Measurements from ENCODE around the gene EML1. TPM values are rescaled to one million over a fixed set of nuclear protein-coding genes. Genes with fewer than 3 reads are reported as not detected.

EML1 gene
- total RNA-seq, 1 experiment from 2014 or later, result 2.5 TPM

DNA sequence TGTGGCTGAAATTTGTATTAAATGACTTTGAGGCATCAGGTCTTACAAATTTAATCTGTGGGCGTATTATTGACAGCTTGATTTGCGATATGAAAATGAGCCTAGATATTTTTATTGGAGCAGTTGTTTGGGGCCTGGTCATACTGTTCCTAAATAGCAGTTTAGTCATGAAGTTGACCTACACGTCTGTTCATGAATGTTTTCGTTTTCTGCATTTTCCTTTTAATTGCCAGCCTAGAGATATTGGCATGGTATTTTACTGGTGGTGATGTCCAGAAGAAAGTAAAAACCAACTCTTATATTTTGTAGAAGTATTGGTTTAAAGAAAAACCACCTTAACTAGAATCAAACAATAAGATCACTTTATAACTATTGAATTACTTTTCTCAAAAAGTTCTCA lies 1.8 kb downstream of the EML1 start:
- no peaks in the 10 kb centered on the region for H3K36me3 Mint-ChIP-seq (ENCODE audit: insufficient read depth, unreplicated experiment)
- intact Hi-C loops (cut with micrococcal nuclease; ENCODE audit: unreplicated experiment), result no loop called here
- no peak overlapping the region for H3K27ac Mint-ChIP-seq (ENCODE audit: unreplicated experiment)
- CTCF ChIA-PET, result no interaction called here
- no peaks in the 10 kb centered on the region for H3K27me3 Mint-ChIP-seq (ENCODE audit: unreplicated experiment)
- no peak overlapping the region for H3K4me3 Mint-ChIP-seq (ENCODE audit: low read depth, unreplicated experiment)
- TF ChIP-seq CTCF (IDR thresholded peaks at IDR 0.05; ENCODE audit: unreplicated experiment), result no peak
- DNase-seq, result no peak
- peaks cover 11% of the 10 kb centered on the region for H3K4me1 Mint-ChIP-seq (ENCODE audit: low read depth, unreplicated experiment)
- no peaks in the 10 kb centered on the region for H3K9me3 Mint-ChIP-seq (ENCODE audit: low read depth, unreplicated experiment)
- no TSS peak for BruUV-seq (replicated peaks)

DNA sequence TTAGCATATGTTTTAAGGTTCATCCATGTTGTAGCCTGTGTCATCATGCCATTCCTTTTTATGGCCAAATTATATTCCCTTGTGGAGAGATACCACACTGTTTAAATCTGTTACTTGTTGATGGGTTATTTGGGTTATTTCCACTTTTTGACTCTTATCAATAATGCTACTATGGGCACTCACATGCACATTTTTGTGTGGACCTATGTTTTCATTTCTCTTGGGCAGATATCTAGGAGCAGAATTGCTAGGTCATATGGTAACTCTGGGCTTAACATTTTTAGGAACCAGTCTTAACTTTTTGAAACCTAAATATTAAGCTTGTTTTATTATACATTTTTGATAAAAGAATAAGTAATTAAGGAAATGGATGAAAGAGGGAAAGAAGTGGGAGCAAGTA lies 4.0 kb downstream of the EML1 start:
- TF ChIP-seq CTCF (IDR thresholded peaks at IDR 0.05; ENCODE audit: unreplicated experiment), result no peak
- H3K4me1 Mint-ChIP-seq (ENCODE audit: low read depth, unreplicated experiment), result no peaks in the 10 kb centered on the region
- H3K27me3 Mint-ChIP-seq (ENCODE audit: unreplicated experiment), result peaks cover 14% of the 10 kb centered on the region
- H3K36me3 Mint-ChIP-seq (ENCODE audit: insufficient read depth, unreplicated experiment), result no peaks in the 10 kb centered on the region
- CTCF ChIA-PET, result no interaction called here
- no TSS peak for BruUV-seq (replicated peaks)
- DNase-seq, result no peak
- no peaks in the 10 kb centered on the region for H3K9me3 Mint-ChIP-seq (ENCODE audit: low read depth, unreplicated experiment)
- H3K27ac Mint-ChIP-seq (ENCODE audit: unreplicated experiment), result no peak overlapping the region
- intact Hi-C loops (cut with micrococcal nuclease; ENCODE audit: unreplicated experiment), result no loop called here
- no peak overlapping the region for H3K4me3 Mint-ChIP-seq (ENCODE audit: low read depth, unreplicated experiment)

GRCh38 chr14:99800781-99801180 lies 7.6 kb downstream of the EML1 start:
- intact Hi-C loops (cut with micrococcal nuclease; ENCODE audit: unreplicated experiment), result no loop called here
- peaks cover 31% of the 10 kb centered on the region for H3K27me3 Mint-ChIP-seq (ENCODE audit: unreplicated experiment)
- no peaks in the 10 kb centered on the region for H3K9me3 Mint-ChIP-seq (ENCODE audit: low read depth, unreplicated experiment)
- no peak overlapping the region for H3K27ac Mint-ChIP-seq (ENCODE audit: unreplicated experiment)
- no peak for DNase-seq
- BruUV-seq (replicated peaks), result no TSS peak
- no peaks in the 10 kb centered on the region for H3K36me3 Mint-ChIP-seq (ENCODE audit: insufficient read depth, unreplicated experiment)
- CTCF ChIA-PET, result no interaction called here
- H3K4me1 Mint-ChIP-seq (ENCODE audit: low read depth, unreplicated experiment), result no peaks in the 10 kb centered on the region
- TF ChIP-seq CTCF (IDR thresholded peaks at IDR 0.05; ENCODE audit: unreplicated experiment), result no peak
- no peak overlapping the region for H3K4me3 Mint-ChIP-seq (ENCODE audit: low read depth, unreplicated experiment)

- Mint-ChIP-seq H3K4me1 (ENCODE audit: low read depth, unreplicated experiment) (no peaks in the 10 kb centered on the region), H3K4me3 (ENCODE audit: low read depth, unreplicated experiment) (no peak overlapping the region), H3K27ac (ENCODE audit: unreplicated experiment) (no peak overlapping the region), H3K9me3 (ENCODE audit: low read depth, unreplicated experiment) (no peaks in the 10 kb centered on the region), H3K27me3 (ENCODE audit: unreplicated experiment) (peaks cover 39% of the 10 kb centered on the region), H3K36me3 (ENCODE audit: insufficient read depth, unreplicated experiment) (no peaks in the 10 kb centered on the region)
- no peak for TF ChIP-seq CTCF (IDR thresholded peaks at IDR 0.05; ENCODE audit: unreplicated experiment)
- CTCF ChIA-PET, result no interaction called here
- no TSS peak for BruUV-seq (replicated peaks)
- DNase-seq, result no peak
- intact Hi-C loops (cut with micrococcal nuclease; ENCODE audit: unreplicated experiment), result no loop called here
Observed at GRCh38 chr14:99802301-99803105, 9.3 kb downstream of the EML1 start.

All from Calu3 (cell line).